SK-N-SH (cell line): Measurements from ENCODE around the gene DPP10. TPM values are rescaled to one million over a fixed set of nuclear protein-coding genes. Genes with fewer than 3 reads are reported as not detected.

ENCODE experiments used
- CTCF ChIA-PET: fragments of 300-600, 350-600 bp; formaldehyde crosslinking; extraction: SDS; loops from one replicate; lab custom pipeline; 2021; lab: Yijun Ruan, JAX
- POLR2A ChIA-PET: fragments of 350-600 bp; sonication (Branson Sonifier 250); formaldehyde crosslinking; extraction: SDS; loops from one replicate; lab custom pipeline; 2020; ENCODE audit warnings: antibody characterized with exemption, inconsistent platforms; lab: Yijun Ruan, JAX
- DNase-seq: peaks from one replicate; pipeline ENCODE4 v3.0.0; 2012
- H2AFZ ChIP-seq: fragments of 200-600 bp; sonication (generic); 2 replicates; pipeline ENCODE4 v1.8.1; 2016; ENCODE audit warnings: antibody characterized with exemption, mild to moderate bottlenecking, low read depth
- H3F3A ChIP-seq: fragments of 200-600 bp; sonication (generic); replicated peaks from 2 replicates; pipeline ENCODE3; 2016; ENCODE audit warnings: antibody characterized with exemption, mild to moderate bottlenecking; ENCODE audit not compliant: insufficient read depth
- H3K27ac ChIP-seq, 2 experiments: fragments of 200-500 bp in 1 of 2; fragments of 200-600 bp in 1 of 2; sonication (Bioruptor generic) in 1 of 2; sonication (generic), shearing (Covaris generic) in 1 of 2; 2 replicates each; pipeline versions ENCODE4 v1.5.1 to v1.6.1; 2014 to 2016; ENCODE audit warnings: low read depth in 2 of 2, inconsistent platforms in 1 of 2, low read length in 1 of 2, mild to moderate bottlenecking in 1 of 2, mixed read lengths in 1 of 2
- H3K27me3 ChIP-seq: fragments of 200-600 bp; sonication (generic), shearing (Covaris generic); 2 replicates; pipeline ENCODE4 v1.6.1; 2016; ENCODE audit warnings: mixed run types; ENCODE audit not compliant: insufficient read depth
- H3K36me3 ChIP-seq, 2 experiments: fragments of 200-500 bp in 1 of 2; fragments of 200-600 bp in 1 of 2; sonication (Bioruptor generic) in 1 of 2; sonication (generic) in 1 of 2; replicated peaks in 1 of 2; 2 replicates each; pipeline versions ENCODE3 to v1.5.1; 2014 to 2016; ENCODE audit warnings: low read length in 1 of 2, mild to moderate bottlenecking in 1 of 2; ENCODE audit not compliant: insufficient read depth in 2 of 2, control insufficient read depth in 1 of 2
- H3K4me1 ChIP-seq, 2 experiments: fragments of 200-500 bp in 1 of 2; fragments of 200-600 bp in 1 of 2; sonication (Bioruptor generic) in 1 of 2; sonication (generic), shearing (Covaris generic) in 1 of 2; 2 replicates each; pipeline versions ENCODE4 v1.5.1 to v1.6.1; 2014 to 2016; ENCODE audit warnings: low read depth in 1 of 2, low read length in 1 of 2, mixed run types in 1 of 2; ENCODE audit not compliant: insufficient read depth in 2 of 2, control insufficient read depth in 1 of 2
- H3K4me2 ChIP-seq: fragments of 200-600 bp; sonication (generic), shearing (Covaris generic); 2 replicates; pipeline ENCODE4 v1.6.1; 2017; ENCODE audit warnings: mixed run types
- H3K4me3 ChIP-seq, 2 experiments: fragments of 200-500 bp in 1 of 2; fragments of 200-600 bp in 1 of 2; sonication (Bioruptor generic) in 1 of 2; sonication (generic), shearing (Covaris generic) in 1 of 2; 2 replicates each; pipeline versions ENCODE4 v1.5.1 to v1.8.1; 2014 to 2016; ENCODE audit warnings: low read depth in 2 of 2, inconsistent platforms in 1 of 2, low read length in 1 of 2, mild to moderate bottlenecking in 1 of 2, mixed read lengths in 1 of 2, moderate library complexity in 1 of 2
- H3K79me2 ChIP-seq: fragments of 200-600 bp; sonication (generic); 2 replicates; pipeline ENCODE4 v1.8.1; 2017; ENCODE audit warnings: mild to moderate bottlenecking; ENCODE audit not compliant: insufficient read depth
- H3K9ac ChIP-seq: fragments of 200-600 bp; sonication (generic); 2 replicates; pipeline ENCODE4 v1.6.1; 2017; ENCODE audit warnings: mixed run types
- H3K9me2 ChIP-seq: fragments of 200-600 bp; sonication (generic); 2 replicates; pipeline ENCODE4 v1.6.1; 2017; ENCODE audit warnings: mixed run types
- H3K9me3 ChIP-seq: fragments of 200-600 bp; sonication (generic); 2 replicates; pipeline ENCODE4 v1.6.1; 2017; ENCODE audit warnings: mixed run types, mild to moderate bottlenecking, moderate library complexity
- H4K20me1 ChIP-seq: fragments of 200-600 bp; sonication (generic); 2 replicates; pipeline ENCODE4 v1.6.1; 2017; ENCODE audit warnings: mild to moderate bottlenecking, mixed run types; ENCODE audit not compliant: insufficient read depth
- CHD2 ChIP-seq: fragments of 150-350 bp; IDR thresholded peaks from 2 replicates; pipeline ENCODE4 v1.6.1; 2018; ENCODE audit warnings: low read length; ENCODE audit not compliant: partially characterized antibody
- ELF1 ChIP-seq: IDR thresholded peaks from 2 replicates; pipeline ENCODE4 v1.4.0; 2012
- EZH2phosphoT487 ChIP-seq: fragments of 200-600 bp; sonication (generic); IDR thresholded peaks from 2 replicates; pipeline ENCODE4 v1.6.1; 2017; ENCODE audit warnings: low read depth, mixed run types, mild to moderate bottlenecking, antibody characterized with exemption, moderate library complexity, borderline replicate concordance
- FOXJ3 ChIP-seq: sonication (generic); formaldehyde crosslinking; IDR thresholded peaks from 2 replicates; pipeline ENCODE4 v1.5.1; 2020; ENCODE audit warnings: mild to moderate bottlenecking, missing genetic modification reagents
- FOXM1 ChIP-seq: IDR thresholded peaks from 2 replicates; pipeline ENCODE4 v1.4.0; 2012; ENCODE audit warnings: low read depth, mild to moderate bottlenecking
- MEF2A ChIP-seq: IDR thresholded peaks from 2 replicates; pipeline ENCODE4 v1.4.0; 2012; ENCODE audit warnings: low read depth, borderline replicate concordance
- MXI1 ChIP-seq: IDR thresholded peaks from 2 replicates; pipeline ENCODE4 v1.6.1; 2012; ENCODE audit warnings: mild to moderate bottlenecking, low read depth, low read length, improper control_type of control experiment
- NFIC ChIP-seq: IDR thresholded peaks from 2 replicates; pipeline ENCODE4 v1.4.0; 2012; ENCODE audit warnings: borderline replicate concordance
- NRF1 ChIP-seq: IDR thresholded peaks from 2 replicates; pipeline ENCODE4 v1.6.1; 2012; ENCODE audit warnings: low read depth, mild to moderate bottlenecking, low read length
- RAD21 ChIP-seq: IDR thresholded peaks from 2 replicates; pipeline ENCODE4 v1.6.1; 2012; ENCODE audit warnings: mild to moderate bottlenecking, low read length
- RCOR1 ChIP-seq: fragments of 150-350 bp; IDR thresholded peaks from 2 replicates; pipeline ENCODE4 v1.6.1; 2017; ENCODE audit warnings: antibody characterized with exemption, low read length
- RXRA ChIP-seq: IDR thresholded peaks from 2 replicates; pipeline ENCODE4 v1.4.0; 2012; ENCODE audit warnings: low read depth, mild to moderate bottlenecking, borderline replicate concordance
- TAF1 ChIP-seq: IDR thresholded peaks from 2 replicates; pipeline ENCODE4 v1.6.1; 2012; ENCODE audit warnings: low read depth, mild to moderate bottlenecking, low read length, moderate library complexity, borderline replicate concordance
- TCF12 ChIP-seq: IDR thresholded peaks from 2 replicates; pipeline ENCODE4 v1.4.0; 2012
- TEAD4 ChIP-seq: IDR thresholded peaks from 2 replicates; pipeline ENCODE4 v1.4.0; 2012; ENCODE audit warnings: mild to moderate bottlenecking, borderline replicate concordance; ENCODE audit not compliant: insufficient read depth
- USF2 ChIP-seq: fragments of 150-350 bp; IDR thresholded peaks from 2 replicates; pipeline ENCODE4 v1.6.1; 2017; ENCODE audit warnings: antibody characterized with exemption, low read length, low read depth, borderline replicate concordance
- YY1 ChIP-seq: IDR thresholded peaks from 2 replicates; pipeline ENCODE4 v1.4.0; 2012; ENCODE audit warnings: low read depth, mild to moderate bottlenecking
- ZBTB33 ChIP-seq: IDR thresholded peaks from 2 replicates; pipeline ENCODE4 v1.4.0; 2012; ENCODE audit warnings: low read depth, borderline replicate concordance
- WGBS: methylation state at CpG from one replicate; pipeline ENCODE4 v1.1.6; 2017; ENCODE audit warnings: low lambda C conversion rate; 5-methylcytosine and 5-hydroxymethylcytosine counted together
- polyA plus RNA-seq, 3 experiments: library from polyadenylated mRNA; depleted of rRNA; stranded (reverse); fragments of >200 nt; gene quantifications; 2 replicates each; pipeline ENCODE4 v1.2.3, GENCODE V29; 2012
- TF ChIP-seq, protein P1 (sequence below): fragments of 150-350 bp; IDR thresholded peaks from 2 replicates; pipeline ENCODE4 v1.6.1; 2016; ENCODE audit warnings: mild to moderate bottlenecking, low read depth, low read length
- TF ChIP-seq, protein P2 (sequence below): fragments of 200-600 bp; sonication (generic); IDR thresholded peaks from 2 replicates; pipeline ENCODE4 v1.6.1; 2017; ENCODE audit warnings: antibody characterized with exemption, mild to moderate bottlenecking, moderate library complexity
- TF ChIP-seq, protein P3 (sequence below): IDR thresholded peaks from 2 replicates; pipeline ENCODE4 v1.4.0; 2012; ENCODE audit warnings: low read depth
- TF ChIP-seq, protein P4 (sequence below): IDR thresholded peaks from 2 replicates; pipeline ENCODE4; 2012
- TF ChIP-seq, protein P5 (sequence below): IDR thresholded peaks from 2 replicates; pipeline ENCODE4 v1.6.1; 2012; ENCODE audit warnings: mild to moderate bottlenecking, low read depth, low read length, moderate library complexity

DPP10 gene
- polyA plus RNA-seq, 1 of the 3 experiments (the other 2 are of a cell fraction) = not detected

DNA sequence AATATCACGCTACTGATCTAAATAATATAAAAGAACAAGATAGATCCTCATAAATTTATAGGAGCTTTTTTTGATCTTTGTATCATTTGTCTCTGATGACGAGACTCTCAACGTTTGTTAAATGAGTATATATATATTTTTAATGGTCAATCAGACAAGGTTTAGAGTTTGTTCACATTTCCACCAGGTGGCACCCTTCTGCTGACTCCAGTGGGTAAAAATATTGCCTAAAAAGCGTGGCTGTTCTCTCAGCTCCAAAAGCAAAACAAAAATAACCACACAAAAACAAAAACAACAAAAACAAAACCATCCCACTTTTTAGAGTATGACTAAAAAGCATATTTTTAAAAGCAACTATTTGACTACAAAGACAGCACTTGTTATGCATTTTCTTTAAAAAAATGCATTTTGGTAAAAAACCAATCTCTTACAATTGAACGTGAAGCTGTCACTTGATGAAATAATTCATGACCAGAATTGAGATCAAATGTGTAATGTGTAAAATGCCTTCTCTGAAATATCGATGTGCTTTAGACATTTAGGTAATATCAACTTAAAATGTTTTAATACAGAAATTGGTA is 723.2 kb downstream of the DPP10 start:
- Histone ChIP-seq H2AFZ (no peak overlapping the region), H3K36me3 (no peaks in the 10 kb centered on the region), H3K4me2 (no peak overlapping the region), H3K9me3 (no peaks in the 10 kb centered on the region; the same call in 1 of the 2 replicates), H3K27ac (no peak overlapping the region), H4K20me1 (no peaks in the 10 kb centered on the region), H3K4me3 (no peak overlapping the region; a peak in 1 of 4 replicates), H3K27me3 (no peaks in the 10 kb centered on the region), H3K9ac (no peak overlapping the region), H3K9me2 (no peaks in the 10 kb centered on the region), H3K79me2 (no peaks in the 10 kb centered on the region), H3K4me1 (no peaks in the 10 kb centered on the region), H3F3A (no peaks in the 10 kb centered on the region)
- ChIA-PET CTCF (interaction anchor here (0.7 to 2.5 kb wide), 19 partner anchors 9 to 545 kb away, joined by 3 to 17 read pairs (median 4); no protein-coding TSS in a partner anchor), POLR2A (no interaction called here)
- WGBS = 9% methylated on average over 6 of the region's 6 CpGs
- peak; percentile 34 for DNase-seq
- TF ChIP-seq FOXM1 (no peak), EZH2phosphoT487 (no peak), NFIC (no peak), TCF12 (no peak), RAD21 (peak; percentile 63), ZBTB33 (no peak), MEF2A (no peak), ELF1 (no peak), RXRA (no peak), FOXJ3 (CRISPR knock-in tag) (no peak), RCOR1 (no peak), USF2 (no peak), CHD2 (no peak), TAF1 (no peak), NRF1 (no peak), TEAD4 (no peak), YY1 (no peak), MXI1 (no peak)
- TF ChIP-seq, protein P1, sequence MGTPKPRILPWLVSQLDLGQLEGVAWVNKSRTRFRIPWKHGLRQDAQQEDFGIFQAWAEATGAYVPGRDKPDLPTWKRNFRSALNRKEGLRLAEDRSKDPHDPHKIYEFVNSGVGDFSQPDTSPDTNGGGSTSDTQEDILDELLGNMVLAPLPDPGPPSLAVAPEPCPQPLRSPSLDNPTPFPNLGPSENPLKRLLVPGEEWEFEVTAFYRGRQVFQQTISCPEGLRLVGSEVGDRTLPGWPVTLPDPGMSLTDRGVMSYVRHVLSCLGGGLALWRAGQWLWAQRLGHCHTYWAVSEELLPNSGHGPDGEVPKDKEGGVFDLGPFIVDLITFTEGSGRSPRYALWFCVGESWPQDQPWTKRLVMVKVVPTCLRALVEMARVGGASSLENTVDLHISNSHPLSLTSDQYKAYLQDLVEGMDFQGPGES = no peak
- TF ChIP-seq, protein P2, sequence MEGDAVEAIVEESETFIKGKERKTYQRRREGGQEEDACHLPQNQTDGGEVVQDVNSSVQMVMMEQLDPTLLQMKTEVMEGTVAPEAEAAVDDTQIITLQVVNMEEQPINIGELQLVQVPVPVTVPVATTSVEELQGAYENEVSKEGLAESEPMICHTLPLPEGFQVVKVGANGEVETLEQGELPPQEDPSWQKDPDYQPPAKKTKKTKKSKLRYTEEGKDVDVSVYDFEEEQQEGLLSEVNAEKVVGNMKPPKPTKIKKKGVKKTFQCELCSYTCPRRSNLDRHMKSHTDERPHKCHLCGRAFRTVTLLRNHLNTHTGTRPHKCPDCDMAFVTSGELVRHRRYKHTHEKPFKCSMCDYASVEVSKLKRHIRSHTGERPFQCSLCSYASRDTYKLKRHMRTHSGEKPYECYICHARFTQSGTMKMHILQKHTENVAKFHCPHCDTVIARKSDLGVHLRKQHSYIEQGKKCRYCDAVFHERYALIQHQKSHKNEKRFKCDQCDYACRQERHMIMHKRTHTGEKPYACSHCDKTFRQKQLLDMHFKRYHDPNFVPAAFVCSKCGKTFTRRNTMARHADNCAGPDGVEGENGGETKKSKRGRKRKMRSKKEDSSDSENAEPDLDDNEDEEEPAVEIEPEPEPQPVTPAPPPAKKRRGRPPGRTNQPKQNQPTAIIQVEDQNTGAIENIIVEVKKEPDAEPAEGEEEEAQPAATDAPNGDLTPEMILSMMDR = peak; percentile 53
- TF ChIP-seq, protein P3, sequence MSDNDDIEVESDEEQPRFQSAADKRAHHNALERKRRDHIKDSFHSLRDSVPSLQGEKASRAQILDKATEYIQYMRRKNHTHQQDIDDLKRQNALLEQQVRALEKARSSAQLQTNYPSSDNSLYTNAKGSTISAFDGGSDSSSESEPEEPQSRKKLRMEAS = no peak
- TF ChIP-seq, protein P4, sequence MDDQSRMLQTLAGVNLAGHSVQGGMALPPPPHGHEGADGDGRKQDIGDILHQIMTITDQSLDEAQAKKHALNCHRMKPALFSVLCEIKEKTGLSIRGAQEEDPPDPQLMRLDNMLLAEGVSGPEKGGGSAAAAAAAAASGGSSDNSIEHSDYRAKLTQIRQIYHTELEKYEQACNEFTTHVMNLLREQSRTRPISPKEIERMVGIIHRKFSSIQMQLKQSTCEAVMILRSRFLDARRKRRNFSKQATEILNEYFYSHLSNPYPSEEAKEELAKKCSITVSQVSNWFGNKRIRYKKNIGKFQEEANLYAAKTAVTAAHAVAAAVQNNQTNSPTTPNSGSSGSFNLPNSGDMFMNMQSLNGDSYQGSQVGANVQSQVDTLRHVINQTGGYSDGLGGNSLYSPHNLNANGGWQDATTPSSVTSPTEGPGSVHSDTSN = no peak
- TF ChIP-seq, protein P5, sequence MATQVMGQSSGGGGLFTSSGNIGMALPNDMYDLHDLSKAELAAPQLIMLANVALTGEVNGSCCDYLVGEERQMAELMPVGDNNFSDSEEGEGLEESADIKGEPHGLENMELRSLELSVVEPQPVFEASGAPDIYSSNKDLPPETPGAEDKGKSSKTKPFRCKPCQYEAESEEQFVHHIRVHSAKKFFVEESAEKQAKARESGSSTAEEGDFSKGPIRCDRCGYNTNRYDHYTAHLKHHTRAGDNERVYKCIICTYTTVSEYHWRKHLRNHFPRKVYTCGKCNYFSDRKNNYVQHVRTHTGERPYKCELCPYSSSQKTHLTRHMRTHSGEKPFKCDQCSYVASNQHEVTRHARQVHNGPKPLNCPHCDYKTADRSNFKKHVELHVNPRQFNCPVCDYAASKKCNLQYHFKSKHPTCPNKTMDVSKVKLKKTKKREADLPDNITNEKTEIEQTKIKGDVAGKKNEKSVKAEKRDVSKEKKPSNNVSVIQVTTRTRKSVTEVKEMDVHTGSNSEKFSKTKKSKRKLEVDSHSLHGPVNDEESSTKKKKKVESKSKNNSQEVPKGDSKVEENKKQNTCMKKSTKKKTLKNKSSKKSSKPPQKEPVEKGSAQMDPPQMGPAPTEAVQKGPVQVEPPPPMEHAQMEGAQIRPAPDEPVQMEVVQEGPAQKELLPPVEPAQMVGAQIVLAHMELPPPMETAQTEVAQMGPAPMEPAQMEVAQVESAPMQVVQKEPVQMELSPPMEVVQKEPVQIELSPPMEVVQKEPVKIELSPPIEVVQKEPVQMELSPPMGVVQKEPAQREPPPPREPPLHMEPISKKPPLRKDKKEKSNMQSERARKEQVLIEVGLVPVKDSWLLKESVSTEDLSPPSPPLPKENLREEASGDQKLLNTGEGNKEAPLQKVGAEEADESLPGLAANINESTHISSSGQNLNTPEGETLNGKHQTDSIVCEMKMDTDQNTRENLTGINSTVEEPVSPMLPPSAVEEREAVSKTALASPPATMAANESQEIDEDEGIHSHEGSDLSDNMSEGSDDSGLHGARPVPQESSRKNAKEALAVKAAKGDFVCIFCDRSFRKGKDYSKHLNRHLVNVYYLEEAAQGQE = no peak
